Hepatocyte (in vitro differentiated cells): Measurements from ENCODE around the gene DNM2.

ENCODE experiments used
- EZH2 ChIP-seq: fragments of 200-600 bp; sonication (generic); IDR thresholded peaks from 2 replicates; pipeline ENCODE4 v1.6.1; 2016; ENCODE audit warnings: antibody characterized with exemption, mild to moderate bottlenecking, borderline replicate concordance
- EZH2phosphoT487 ChIP-seq: fragments of 200-600 bp; sonication (generic); IDR thresholded peaks from one replicate; pipeline ENCODE4 v1.6.1; 2018; ENCODE audit warnings: antibody characterized with exemption, mild to moderate bottlenecking, low read depth, moderate library complexity; ENCODE audit not compliant: unreplicated experiment, severe bottlenecking
- TF ChIP-seq, protein P1 (sequence below): fragments of 200-600 bp; sonication (generic); IDR thresholded peaks from 2 replicates; pipeline ENCODE4 v1.5.1; 2016; ENCODE audit warnings: antibody characterized with exemption, mild to moderate bottlenecking; ENCODE audit not compliant: poor library complexity

DNA sequence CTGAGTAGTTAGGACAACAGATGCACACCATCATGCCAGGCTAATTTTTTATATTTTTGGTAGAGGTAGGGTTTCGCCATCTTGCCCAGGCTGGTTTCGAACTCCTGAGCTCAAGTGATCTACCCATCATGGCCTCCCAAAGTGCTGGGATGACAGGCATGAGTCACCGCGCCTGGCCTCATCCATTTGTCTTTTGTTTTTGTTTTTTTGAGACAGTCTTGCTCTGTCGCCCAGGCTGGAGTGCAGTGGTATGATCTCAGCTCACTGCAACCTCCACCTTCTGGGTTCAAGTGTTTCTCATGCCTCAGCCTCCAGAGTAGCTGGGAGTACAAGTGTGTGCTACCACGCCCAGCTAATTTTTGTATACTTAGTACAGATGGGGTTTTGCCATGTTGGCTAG is 57.0 kb downstream of the DNM2 start:
- TF ChIP-seq, protein P1, sequence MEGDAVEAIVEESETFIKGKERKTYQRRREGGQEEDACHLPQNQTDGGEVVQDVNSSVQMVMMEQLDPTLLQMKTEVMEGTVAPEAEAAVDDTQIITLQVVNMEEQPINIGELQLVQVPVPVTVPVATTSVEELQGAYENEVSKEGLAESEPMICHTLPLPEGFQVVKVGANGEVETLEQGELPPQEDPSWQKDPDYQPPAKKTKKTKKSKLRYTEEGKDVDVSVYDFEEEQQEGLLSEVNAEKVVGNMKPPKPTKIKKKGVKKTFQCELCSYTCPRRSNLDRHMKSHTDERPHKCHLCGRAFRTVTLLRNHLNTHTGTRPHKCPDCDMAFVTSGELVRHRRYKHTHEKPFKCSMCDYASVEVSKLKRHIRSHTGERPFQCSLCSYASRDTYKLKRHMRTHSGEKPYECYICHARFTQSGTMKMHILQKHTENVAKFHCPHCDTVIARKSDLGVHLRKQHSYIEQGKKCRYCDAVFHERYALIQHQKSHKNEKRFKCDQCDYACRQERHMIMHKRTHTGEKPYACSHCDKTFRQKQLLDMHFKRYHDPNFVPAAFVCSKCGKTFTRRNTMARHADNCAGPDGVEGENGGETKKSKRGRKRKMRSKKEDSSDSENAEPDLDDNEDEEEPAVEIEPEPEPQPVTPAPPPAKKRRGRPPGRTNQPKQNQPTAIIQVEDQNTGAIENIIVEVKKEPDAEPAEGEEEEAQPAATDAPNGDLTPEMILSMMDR: no peak
- TF ChIP-seq EZH2phosphoT487: no peak
- TF ChIP-seq EZH2: no peak
